ENCODE measurements around the gene DAAM2. TPM values are rescaled to one million over a fixed set of nuclear protein-coding genes. Genes with fewer than 3 reads are reported as not detected.
A peak's percentile ranks its signal among the peaks of the same experiment; 100 is the strongest.

DAAM2 gene
- total RNA-seq, 4 donors from 2014 or later = 15.7 to 31.6 (median 20.7) TPM

GRCh38 chr6:39893286-39893685 lies 101.1 kb downstream of the DAAM2 start:
- Histone ChIP-seq H3K4me3 (no peak overlapping the region), H3K4me1 (peaks cover 0 to 12% (median 2%) of the 10 kb centered on the region in 4 donors), H3K9me3 (no peaks in the 10 kb centered on the region), H3K27me3 (no peaks in the 10 kb centered on the region), H3K36me3 (no peaks in the 10 kb centered on the region), H3K27ac (no peak overlapping the region)
- no peak for DNase-seq
- in situ Hi-C loops (cut with MboI; ENCODE audit: low pct_ligation_motif_present in 1 of 4, low pct_unique_long_range_greater_than_20kb in 1 of 4, low sequenced_read_pairs in 3 of 4) = loop anchor here in 1 of 4 donors (25.0 kb wide), 2 partner anchors 419 to 531 kb away; no protein-coding TSS in a partner anchor
- intact Hi-C loops (cut with DNase I; ENCODE audit: low total_unique reads) = loop anchor here (10.0 kb wide), 1 partner anchor 518 kb away; no protein-coding TSS in a partner anchor
- WGBS, 2 donors (ENCODE audit: low coverage in 1 of 2) = 81 to 100% methylated on average over 1 to 8 of the region's 8 CpGs
- no peak for TF ChIP-seq CTCF (IDR thresholded peaks at IDR 0.05)
- no peak for TF ChIP-seq EP300 (IDR thresholded peaks at IDR 0.05; ENCODE audit: low read depth)

GRCh38 chr6:39896701-39897100 lies 104.5 kb downstream of the DAAM2 start:
- peaks cover 0 to 12% (median 3%) of the 10 kb centered on the region in 4 donors for H3K4me1 ChIP-seq
- H3K4me3 ChIP-seq = no peak overlapping the region
- H3K27ac ChIP-seq = no peak overlapping the region
- no peaks in the 10 kb centered on the region for H3K36me3 ChIP-seq
- intact Hi-C loops (cut with DNase I; ENCODE audit: low total_unique reads) = loop anchor here (10.0 kb wide), 1 partner anchor 522 kb away; no protein-coding TSS in a partner anchor
- H3K27me3 ChIP-seq = no peaks in the 10 kb centered on the region
- no peaks in the 10 kb centered on the region for H3K9me3 ChIP-seq
- TF ChIP-seq CTCF (IDR thresholded peaks at IDR 0.05) (no peak), POLR2A (IDR thresholded peaks at IDR 0.05) (no peak), EP300 (IDR thresholded peaks at IDR 0.05; ENCODE audit: low read depth) (no peak), POLR2AphosphoS5 (IDR thresholded peaks at IDR 0.05) (no peak)
- DNase-seq = no peak
- in situ Hi-C loops (cut with MboI; ENCODE audit: low pct_ligation_motif_present in 1 of 4, low pct_unique_long_range_greater_than_20kb in 1 of 4, low sequenced_read_pairs in 3 of 4) = loop anchor here in 1 of 4 donors (25.0 kb wide), 2 partner anchors 416 to 534 kb away; no protein-coding TSS in a partner anchor
- 87 to 88% methylated on average over 1 to 12 of the region's 12 CpGs for WGBS, 2 donors (ENCODE audit: low coverage in 1 of 2)

GRCh38 chr6:39897698-39898097 lies 105.5 kb downstream of the DAAM2 start:
- Histone ChIP-seq H3K9me3 (no peaks in the 10 kb centered on the region), H3K36me3 (no peaks in the 10 kb centered on the region), H3K27ac (peak overlapping the region in 2 of 4 donors; percentile 8 to 31), H3K4me3 (no peak overlapping the region), H3K4me1 (peaks cover 0 to 12% (median 3%) of the 10 kb centered on the region in 4 donors), H3K27me3 (no peaks in the 10 kb centered on the region)
- DNase-seq = peak; percentile 47
- in situ Hi-C loops (cut with MboI; ENCODE audit: low pct_ligation_motif_present in 1 of 4, low pct_unique_long_range_greater_than_20kb in 1 of 4, low sequenced_read_pairs in 3 of 4) = loop anchor here in 1 of 4 donors (25.0 kb wide), 2 partner anchors 415 to 535 kb away; no protein-coding TSS in a partner anchor
- 52 to 53% methylated on average over 2 to 3 of the region's 3 CpGs for WGBS, 2 donors (ENCODE audit: low coverage in 1 of 2)
- intact Hi-C loops (cut with DNase I; ENCODE audit: low total_unique reads) = loop anchor here (10.0 kb wide), 1 partner anchor 523 kb away; no protein-coding TSS in a partner anchor
- TF ChIP-seq EP300 (IDR thresholded peaks at IDR 0.05; ENCODE audit: low read depth) = no peak
- peak in 1 of 3 donors; percentile 49 for TF ChIP-seq POLR2AphosphoS5 (IDR thresholded peaks at IDR 0.05)

GRCh38 chr6:39898625-39899024 lies 106.4 kb downstream of the DAAM2 start:
- TF ChIP-seq EP300 (IDR thresholded peaks at IDR 0.05; ENCODE audit: low read depth) = no peak
- no peak for TF ChIP-seq POLR2AphosphoS5 (IDR thresholded peaks at IDR 0.05)
- TF ChIP-seq CTCF (IDR thresholded peaks at IDR 0.05) = no peak
- no peak for TF ChIP-seq POLR2A (IDR thresholded peaks at IDR 0.05)
- WGBS, 2 donors (ENCODE audit: low coverage in 1 of 2) = 93% methylated on average over 4 of the region's 4 CpGs; no CpG with 5 or more reads in 1 of the 2 donors
- peaks cover 0 to 12% (median 3%) of the 10 kb centered on the region in 4 donors for H3K4me1 ChIP-seq
- no peaks in the 10 kb centered on the region for H3K36me3 ChIP-seq
- no peak for DNase-seq
- intact Hi-C loops (cut with DNase I; ENCODE audit: low total_unique reads) = loop anchor here (10.0 kb wide), 1 partner anchor 524 kb away; no protein-coding TSS in a partner anchor
- no peak overlapping the region for H3K27ac ChIP-seq
- H3K4me3 ChIP-seq = no peak overlapping the region
- H3K27me3 ChIP-seq = no peaks in the 10 kb centered on the region
- in situ Hi-C loops (cut with MboI; ENCODE audit: low pct_ligation_motif_present in 1 of 4, low pct_unique_long_range_greater_than_20kb in 1 of 4, low sequenced_read_pairs in 3 of 4) = loop anchor here in 1 of 4 donors (25.0 kb wide), 2 partner anchors 414 to 536 kb away; no protein-coding TSS in a partner anchor
- H3K9me3 ChIP-seq = no peaks in the 10 kb centered on the region
